ENCODE results near the gene C19orf73.

GRCh38 chr19:49111218-49111998 is 7.5 kb downstream of the C19orf73 start:
- TF ChIP-seq CTCF (IDR thresholded peaks at IDR 0.05), result no peak
- TF ChIP-seq POLR2A (IDR thresholded peaks at IDR 0.05), result no peak
